ENCODE results near the gene SNX15.
"Not testable (repeated sequence)": the region's sequence is repeated elsewhere in the genome, so short reads cannot be mapped to it uniquely, and the experiment has no call there.

The SNX15 gene, protein sequence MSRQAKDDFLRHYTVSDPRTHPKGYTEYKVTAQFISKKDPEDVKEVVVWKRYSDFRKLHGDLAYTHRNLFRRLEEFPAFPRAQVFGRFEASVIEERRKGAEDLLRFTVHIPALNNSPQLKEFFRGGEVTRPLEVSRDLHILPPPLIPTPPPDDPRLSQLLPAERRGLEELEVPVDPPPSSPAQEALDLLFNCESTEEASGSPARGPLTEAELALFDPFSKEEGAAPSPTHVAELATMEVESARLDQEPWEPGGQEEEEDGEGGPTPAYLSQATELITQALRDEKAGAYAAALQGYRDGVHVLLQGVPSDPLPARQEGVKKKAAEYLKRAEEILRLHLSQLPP

DNA sequence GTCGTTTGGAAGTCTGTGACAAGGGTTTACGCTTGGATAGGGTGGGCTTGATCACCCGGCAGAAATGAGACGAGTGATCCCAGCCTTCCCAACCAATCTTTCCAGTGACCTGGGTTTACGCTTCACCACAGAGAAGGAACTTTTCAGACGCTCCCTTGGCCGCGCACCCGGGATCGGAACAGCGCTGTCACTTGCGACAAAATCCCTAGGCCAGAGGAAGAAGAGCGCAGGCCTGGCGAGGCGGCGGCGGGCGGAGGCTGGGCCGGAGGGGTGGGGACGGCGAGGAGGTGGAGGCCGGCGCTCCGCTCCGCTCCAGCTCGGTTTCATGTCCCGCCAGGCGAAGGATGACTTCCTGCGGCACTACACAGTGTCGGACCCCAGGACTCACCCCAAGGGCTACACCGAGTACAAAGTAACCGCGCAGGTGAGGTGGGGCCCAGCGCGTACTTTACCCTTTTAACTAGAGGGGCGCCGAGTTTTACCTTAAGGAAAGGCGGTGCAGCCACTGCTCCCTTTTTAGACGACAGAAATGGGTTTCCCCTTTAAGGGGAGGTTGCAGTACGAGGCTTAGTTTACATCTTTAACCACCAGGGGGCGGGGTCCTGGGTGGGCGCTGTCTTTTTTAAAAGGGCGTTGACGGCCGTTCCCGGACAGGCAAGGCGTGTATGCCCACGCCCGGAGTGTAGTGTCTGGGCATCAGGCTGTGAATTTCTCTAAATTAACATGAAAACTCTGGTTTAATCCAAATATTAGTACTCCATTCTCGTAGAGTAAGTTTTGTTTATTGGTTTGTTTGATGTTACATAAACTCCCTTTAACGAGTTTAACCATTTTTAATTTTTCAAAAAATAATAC is at the start of gene SNX15:
Gene SNX15 (plus strand): TSS at position 227 of the 855 bp plus-strand sequence. CDS start 99 bp downstream, at position 326.
- DNase-seq = peak; percentile 93

DNA sequence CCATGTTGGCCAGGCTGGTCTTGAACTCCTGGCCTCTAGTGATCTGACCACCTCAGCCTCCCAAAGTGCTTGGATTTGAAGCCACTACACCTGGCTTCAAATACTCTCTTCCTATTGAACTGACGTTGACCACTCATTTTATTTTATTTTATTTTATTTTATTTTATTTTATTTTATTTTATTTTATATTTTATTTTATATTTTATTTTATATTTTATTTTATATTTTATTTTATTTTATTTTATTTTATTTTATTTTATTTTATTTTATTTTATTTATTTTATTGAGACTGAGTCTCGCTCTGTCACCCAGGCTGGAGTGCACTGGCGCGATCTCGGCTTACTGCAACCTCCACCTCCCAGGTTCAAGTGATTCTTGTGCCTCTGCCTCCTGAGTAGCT is 43.9 kb upstream of the SNX15 start:
- not testable (repeated sequence) for DNase-seq

DNA sequence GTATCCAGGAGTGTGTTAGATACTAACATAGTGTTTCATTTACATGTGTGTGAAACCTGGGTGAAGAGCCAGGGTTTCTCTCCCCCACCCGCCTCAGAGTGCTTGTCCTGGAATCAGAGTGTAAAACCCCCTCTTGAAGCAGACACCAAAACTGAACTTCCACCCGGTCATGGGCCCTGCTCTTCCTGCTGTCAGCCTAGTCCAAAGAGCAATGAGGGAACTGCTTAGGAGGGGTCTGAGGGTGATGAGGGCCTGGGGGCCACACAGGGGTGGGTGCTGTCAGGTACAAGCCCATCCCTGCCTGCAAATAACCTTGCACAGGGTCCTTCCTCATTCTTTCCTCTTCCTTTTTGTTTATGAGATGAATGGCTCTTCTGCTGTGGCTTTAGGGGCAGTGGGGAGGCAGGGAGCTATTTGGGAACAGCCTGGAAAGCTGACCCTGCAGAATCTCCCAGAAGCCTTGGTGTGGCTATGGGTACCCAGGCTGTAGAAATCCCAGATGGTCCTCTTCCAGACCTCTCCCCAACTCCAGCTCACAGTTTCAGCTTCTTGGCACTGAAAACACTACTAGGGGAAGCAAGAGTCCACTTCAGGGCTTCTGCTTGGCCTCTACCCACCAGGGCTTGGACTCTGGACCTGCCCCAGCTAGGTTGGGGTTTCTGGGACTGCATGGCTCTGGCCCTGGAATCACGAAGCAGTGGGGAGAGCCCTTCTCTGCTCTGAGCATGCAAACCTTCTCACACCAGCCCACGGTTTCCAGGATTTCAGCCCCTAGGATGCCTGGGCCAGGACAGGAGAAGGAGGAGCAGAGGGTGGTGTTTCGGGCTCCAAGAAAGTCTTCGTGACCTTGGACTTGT is 39.0 kb upstream of the SNX15 start:
- DNase-seq = no peak

DNA sequence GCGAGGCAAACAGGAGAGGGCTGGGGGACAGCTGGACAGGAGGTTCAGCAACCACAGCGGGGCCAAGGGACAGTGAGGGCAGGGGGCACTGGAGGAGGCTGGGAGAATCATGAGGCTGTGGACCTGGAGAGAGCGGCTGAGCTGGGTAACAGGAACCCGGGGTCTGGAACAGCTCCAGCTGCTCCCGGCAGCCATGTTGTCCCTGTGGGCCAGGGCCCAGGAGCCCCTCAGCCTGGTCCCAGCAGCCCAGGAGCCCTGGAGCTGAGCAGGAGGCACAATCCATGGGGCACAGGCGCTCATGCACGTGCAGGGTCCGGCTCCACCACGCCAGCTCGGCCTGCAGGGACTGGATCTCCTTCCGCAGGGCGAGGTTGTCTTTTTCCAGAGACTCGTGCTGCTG is 37.8 kb upstream of the SNX15 start:
- no peak for DNase-seq

DNA sequence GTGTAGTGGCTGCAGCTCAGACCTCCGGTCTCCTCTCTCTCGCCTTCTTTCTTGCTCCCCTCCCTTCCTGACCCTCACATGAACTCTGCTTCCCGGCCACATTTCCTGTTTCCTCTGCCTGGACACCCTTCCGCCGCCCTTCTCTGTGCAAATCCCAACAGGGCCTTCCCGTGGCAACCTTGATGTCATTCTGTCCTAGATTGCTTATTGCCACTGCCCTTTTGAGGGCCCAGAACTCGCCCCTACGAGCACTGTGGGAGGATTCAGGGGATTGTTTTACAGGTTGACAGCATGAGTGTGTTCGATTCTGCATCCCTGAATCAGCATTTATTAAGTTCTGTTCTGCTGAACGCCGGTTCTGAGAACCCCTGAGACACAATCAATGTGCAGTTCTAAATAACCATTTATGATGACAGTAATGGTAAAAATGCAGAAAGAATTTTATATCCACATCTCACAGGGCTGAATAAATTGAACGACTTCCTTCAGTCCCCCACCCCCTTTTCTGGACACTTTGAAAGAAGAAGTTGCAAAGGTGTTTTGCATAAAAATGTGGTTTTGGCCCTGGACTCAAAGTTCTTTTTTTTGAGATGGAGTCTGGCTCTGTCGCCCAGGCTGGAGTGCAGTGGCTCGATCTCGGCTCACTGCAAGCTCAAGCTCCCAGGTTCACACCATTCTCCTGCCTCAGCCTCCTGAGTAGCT is 36.9 kb upstream of the SNX15 start:
- no peak for DNase-seq

DNA sequence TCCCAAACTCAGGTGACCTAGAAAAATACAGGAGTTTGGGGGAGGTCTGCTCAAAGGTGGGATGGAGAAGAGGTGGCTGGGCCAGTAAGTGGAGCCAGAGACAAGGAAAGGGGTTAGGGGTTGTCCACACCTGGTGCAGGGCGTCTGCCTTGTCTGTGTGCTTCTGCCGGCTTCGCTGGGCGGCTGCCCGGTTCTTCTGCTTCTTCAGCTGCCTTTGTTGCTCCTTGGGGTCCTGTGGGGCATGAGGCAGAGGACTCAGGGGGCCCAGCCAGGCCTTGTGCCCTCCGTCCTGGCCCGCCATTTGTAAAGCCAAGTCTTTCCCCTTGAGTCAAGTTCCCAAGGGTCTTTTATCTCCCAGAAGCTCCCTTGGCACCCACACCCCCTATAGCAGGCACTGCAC is 32.9 kb upstream of the SNX15 start:
- DNase-seq = no peak

DNA sequence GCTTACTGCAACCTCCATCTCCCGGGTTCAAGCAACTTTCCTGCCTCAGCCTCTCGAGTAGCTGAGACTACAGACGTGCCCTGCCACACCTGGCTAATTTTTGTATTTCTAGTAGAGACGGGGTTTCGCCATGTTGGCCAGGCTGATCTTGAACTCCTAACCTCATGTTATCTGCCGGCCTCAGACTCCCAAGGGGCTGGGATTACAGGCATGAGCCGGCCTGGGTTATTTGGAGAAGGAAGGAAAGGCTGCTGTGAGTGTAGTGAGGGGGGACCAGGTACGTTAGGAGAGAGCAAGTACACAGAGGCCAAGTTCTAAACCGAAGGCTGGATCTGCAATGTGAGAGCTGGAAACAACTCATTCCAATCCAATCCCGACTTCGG is 30.9 kb upstream of the SNX15 start:
- no peak for DNase-seq

DNA sequence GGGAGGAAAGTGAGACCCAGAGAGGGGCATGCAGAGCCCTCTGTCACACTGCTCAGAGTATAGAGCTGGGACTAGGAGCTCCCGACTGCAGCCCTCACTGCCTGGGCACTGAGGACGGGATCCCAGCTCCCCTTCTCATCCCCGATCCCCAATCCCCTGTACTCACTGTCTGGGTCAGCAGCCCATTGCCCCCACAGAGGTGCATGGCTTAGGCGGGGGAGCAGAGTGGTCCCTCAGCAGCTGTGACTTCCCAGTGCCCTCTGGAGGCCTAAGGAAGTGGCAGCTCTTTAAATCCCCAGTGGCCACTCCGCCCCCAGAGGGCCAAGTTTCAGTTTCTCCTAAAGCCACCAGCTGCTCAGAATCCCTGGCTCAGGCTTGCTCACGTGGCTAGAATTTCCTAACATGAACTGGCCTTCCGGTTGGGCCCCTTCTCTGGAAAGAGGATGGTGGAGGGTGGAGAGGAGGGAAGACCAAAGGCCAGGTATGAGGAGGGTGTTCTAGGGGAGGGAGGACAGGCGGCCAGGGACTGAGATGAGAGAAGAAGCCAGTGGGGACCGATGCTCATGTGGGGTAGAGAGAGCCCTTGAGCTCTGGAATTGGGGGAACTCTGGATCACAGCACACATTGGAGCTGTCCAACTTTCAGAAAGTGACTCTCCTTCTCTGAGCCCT is 30.4 kb upstream of the SNX15 start, which contains the start of gene BATF2:
Gene BATF2 (minus strand): TSS at position 262 of the 671 bp plus-strand sequence. CDS start 57 bp downstream, at position 205.
- DNase-seq = peak; percentile 70

DNA sequence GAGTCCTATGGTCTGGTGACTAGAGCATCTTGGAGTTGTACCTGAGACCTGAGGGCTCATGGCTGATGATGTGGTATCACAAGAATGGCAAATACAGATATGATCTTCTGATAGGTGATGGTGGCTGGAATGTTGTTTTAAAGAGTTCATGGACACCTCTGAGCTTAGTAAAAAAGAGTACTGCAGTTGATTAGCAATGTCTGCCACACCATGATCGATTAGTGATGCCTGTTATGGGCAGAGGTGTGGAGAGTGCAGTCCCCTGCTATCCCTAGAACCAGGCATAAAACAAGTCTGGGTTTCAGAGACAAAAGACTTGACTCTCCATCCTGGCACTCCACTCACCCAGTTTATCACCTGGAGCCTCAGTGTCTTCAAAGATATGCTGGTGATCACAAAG is 29.1 kb upstream of the SNX15 start:
- peak; percentile 7 for DNase-seq

DNA sequence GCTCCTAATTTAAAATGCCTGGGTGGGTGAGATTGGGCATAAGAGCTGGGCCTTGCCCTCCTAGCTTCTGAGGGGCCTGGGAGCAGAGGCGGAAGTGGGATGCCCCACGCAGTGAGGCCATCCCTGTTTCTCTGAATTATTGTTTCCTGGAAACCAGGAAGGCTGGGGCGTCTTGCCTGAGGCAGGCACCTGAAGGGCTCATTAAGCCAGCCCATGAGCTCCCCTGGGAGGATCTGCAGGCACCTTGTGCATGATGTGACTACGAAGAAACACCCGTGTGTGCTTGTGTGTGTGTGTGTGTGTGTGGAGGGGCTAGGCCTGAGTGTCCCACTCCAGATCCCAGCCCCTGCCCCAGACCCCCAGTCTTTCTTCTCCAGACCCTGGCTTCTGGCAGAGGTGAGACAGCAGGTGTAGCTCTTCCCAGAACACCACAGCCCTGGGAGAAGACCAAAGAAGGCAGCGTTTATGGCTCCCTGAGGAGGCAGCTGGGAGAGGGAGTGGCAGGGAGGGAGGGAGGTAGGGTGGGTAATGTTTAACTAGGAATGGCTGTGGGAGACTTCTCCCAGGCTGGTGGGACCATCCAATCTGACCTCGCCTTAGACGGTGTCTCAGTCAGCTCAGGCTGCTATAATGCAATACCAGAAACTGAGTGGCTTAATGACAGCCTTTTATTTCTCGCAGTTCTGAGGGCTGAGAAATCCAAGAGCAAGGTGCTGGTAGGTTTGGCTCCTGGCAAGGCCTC is 28.4 kb upstream of the SNX15 start:
- peak; percentile 42 for DNase-seq

DNA sequence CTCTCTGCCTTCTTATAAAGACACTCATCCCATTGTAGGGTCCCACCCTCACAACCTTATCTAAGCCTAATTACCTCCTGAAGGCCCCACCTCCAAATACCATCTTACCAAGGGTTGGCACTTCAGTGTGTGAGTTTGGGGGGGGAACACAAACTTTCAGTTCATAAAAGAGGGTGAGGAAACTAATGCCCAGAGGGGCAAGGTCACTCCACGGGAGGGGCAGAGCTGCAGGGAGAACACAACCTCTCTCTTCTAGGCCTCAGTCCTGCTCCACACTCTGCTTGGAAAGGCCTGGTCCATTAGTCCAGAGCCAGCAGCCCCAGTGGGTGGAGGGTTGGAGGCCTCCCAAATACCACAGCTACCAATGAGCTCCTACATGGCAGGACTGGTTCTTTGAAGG is 27.8 kb upstream of the SNX15 start:
- DNase-seq = no peak

DNA sequence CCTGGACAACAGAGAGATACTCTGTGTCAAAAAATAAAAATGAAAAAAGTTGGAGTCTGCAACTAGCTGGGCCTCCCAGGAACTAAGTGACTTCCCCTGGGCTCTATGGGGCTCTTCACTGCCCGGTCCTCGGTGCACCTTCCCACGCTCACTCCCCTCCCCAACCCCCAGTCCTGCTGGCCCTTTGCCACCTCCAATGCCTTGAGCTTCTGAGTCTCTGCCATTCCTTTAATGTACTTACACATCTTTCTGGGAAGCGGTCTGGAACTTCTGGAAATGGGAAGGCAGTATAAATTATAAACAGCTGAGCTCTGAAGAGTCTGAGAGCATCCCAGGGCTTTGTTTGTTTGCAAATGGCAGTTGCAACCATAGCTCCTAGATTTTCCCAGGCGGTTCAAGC is 24.5 kb upstream of the SNX15 start:
- no peak for DNase-seq

DNA sequence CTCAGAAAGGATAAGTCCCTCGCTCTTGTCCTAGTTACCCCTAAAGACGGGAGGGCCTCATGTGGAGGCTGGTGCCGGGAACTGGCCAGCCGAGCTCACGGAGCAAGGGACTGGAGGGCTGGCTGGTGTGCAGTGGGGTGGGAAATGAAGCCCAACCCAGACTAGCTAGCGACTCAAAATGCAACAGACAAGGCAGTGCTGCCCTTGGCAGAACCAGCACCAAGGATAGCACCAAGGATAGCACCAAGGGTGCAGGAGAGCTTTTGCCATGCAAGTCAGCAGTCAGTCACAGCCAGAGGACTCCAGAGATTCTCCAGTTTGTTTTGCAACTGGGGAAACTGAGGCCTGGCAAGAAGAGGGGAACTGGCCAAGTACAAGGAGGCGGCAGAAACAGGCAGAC is 24.0 kb upstream of the SNX15 start:
- no peak for DNase-seq

DNA sequence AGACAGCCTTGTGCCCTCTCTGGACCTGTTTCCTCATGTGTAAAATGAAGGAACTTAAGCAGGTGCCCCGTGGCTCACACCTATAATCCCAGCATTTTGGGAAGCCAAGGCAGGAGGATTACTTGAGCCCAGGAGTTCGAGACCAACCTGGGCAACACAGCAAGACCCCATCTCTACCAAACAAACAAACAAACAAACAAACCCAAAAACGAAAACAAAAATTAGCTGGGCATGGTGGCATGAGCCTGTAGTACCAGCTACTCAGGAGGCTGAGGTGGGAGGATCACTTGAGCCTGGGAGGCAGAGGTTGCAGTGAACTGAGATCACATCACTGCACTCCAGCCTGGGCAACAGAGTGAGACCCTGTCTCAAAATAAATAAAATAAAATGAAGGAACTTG is 23.3 kb upstream of the SNX15 start:
- DNase-seq = not testable (repeated sequence)

DNA sequence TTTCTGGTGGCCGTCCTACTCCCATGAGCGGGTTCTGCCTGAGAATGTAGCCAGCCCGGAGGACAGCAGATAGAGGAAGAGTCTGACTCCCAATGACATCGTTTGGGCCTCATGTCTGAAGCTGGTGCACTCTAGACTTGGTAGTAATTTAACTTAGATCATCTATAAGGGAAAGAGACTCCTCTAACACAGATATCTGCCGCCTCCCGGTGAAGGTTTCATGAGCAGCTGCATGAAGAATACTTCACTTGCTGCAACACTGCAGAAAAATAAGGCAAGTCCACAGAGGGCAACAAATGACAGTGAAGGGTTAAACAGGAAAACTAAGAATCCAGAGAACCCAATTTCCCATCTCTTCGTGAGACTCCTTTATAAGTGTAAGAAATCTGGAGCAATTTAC is 19.2 kb upstream of the SNX15 start:
- DNase-seq = no peak

DNA sequence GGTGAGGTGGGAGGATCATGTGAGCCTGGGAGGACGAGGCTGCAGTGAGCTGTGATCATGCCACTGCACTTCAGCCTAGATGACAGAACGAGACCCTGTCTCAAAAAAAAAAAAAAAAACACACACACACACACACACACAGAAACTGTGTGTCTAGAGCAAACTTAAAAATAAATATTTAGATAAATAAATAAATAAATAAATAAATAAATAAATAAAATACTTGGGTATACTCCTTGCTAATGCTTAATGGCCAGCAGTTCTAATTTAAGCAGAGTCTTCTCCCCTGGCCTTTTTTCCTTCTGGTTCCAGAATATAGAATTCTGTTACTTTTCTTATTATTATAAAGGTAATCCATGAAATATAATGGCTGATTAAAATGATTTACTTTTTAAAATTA is 18.4 kb upstream of the SNX15 start:
- DNase-seq = no peak

DNA sequence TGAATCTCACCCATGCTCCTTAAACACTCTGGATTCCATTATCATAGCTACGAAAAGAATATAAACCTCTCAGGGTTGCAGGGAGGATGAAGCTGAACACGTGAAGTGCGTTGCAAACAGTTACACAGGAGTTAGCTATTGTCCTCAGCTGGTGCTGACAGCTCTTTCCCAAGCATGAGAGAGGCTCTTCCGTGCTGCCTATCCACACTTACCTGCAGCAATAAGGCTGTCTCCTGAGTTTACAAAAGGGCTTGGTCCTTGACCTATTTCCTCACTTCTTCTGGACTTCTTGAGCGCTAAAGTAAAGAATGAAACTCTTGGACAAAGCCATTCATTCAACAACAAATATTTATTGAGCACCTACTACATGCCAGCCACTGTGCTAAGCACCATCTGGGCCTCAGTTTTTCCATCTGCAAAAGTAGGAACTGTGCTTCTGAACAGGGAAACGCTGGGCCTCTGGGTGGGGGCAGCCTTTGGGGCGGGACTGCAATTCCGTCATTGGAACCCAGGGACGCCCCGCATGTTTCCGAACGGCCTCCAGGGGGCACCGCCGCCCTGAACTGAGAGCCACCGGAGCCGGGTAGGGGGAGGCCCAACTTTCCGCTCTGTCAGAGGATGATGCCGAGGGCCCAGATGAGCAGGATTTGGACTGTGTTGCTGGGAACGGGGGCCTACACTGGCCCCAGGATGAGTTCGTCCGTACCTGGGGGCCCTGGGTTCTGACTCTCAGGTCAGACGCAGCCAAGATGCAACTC is 13.9 kb upstream of the SNX15 start:
- peak; percentile 67 for DNase-seq

DNA sequence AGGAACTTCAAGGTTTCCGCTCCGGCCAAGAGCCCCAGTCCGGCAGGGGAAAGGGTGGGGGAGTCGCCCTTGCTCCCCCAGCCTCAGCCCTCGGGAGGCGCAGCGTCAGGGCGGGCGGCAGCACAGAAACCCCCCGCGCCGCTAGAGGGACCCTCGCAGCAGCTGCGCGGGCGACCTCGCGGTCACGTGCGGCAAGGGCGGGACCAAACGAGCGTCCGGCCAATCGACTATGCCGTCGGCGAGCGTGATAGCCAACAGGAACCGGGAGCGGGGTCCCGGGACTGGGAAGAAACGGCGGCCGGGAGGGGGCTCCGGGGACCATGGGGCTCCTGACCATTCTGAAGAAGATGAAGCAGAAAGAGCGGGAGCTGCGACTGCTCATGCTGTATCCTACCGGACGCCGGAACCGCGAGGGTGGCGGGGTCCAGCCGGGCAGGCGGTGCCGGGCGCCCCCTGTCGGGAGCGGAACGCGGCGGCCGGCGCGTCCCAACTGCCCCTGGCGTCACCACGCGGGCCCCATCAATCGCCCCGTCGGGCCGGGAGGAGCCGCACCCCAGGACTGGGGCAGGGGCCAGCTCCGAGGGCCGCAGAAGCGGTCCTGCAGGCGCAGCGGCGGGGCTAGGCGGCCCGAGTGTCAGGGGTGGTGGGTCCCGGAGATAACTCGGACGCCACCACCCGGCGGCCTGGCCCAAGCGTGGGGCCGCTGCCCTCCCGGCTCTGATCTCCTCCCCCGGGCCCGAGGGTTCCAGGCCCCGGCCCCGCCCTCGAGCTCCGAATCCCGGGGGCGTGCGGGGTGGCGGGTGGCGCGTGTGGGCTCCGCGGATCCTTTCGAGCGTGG is 13.1 kb upstream of the SNX15 start, which contains the start of gene ARL2:
Gene ARL2 (plus strand): TSS at position 273 of the 838 bp plus-strand sequence. CDS start 48 bp downstream, at position 321.
- peak; percentile 72 for DNase-seq

DNA sequence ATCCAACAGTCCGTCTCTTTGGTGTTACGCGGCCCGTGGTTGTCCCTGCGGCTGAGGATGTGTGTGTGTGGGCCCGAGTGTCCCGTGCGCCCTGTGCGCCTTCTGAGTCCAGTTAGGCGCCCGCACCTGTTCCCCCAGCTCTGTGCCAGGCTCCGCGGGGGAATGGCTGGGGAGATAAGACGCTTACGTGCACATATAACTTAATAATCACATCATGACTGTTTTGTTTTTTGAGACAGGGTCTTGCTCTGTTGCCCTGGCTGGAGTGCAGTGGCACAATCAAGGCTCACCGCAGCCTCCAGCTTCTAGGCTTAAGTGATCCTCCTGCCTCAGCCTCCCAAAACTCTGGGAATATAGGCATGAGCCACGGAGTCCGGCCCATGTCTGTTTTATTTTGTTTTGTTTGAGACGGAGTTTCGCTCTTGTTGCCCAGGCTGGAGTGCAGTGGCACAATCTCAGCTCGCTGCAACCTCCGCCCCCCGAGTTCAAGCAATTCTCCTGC is 12.5 kb upstream of the SNX15 start:
- DNase-seq = no peak
